Measurements from ENCODE around the gene AVPI1. TPM values are rescaled to one million over a fixed set of nuclear protein-coding genes. Genes with fewer than 3 reads are reported as not detected.

AVPI1 gene
- total RNA-seq, 1 experiment from 2014 or later = 6.5 TPM

GRCh38 chr10:97708976-97709946 lies 22.2 kb upstream of the AVPI1 start:
- Histone ChIP-seq H2BK15ac (ENCODE audit: low read depth, low read length) (no peak overlapping the region), H2BK12ac (ENCODE audit: insufficient read length, low read depth, low read length) (no peak overlapping the region), H3K23ac (ENCODE audit: insufficient read length, low read depth, low read length) (no peak overlapping the region), H4K20me1 (ENCODE audit: control insufficient read depth, insufficient read depth, insufficient read length) (no peaks in the 10 kb centered on the region), H3K27ac (ENCODE audit: insufficient read length, low read depth, low read length) (no peak overlapping the region), H3K4ac (ENCODE audit: low read depth, low read length) (no peak overlapping the region), H3K9me3 (ENCODE audit: control insufficient read depth, low read depth, low read length) (no peaks in the 10 kb centered on the region), H2BK120ac (ENCODE audit: low read depth, low read length, poor library complexity, severe bottlenecking) (no peak overlapping the region), H4K5ac (ENCODE audit: insufficient read length, low read depth, low read length) (no peak overlapping the region), H3K14ac (ENCODE audit: insufficient read depth, low read length) (no peak overlapping the region), H2BK5ac (ENCODE audit: insufficient read length, low read length) (no peak overlapping the region), H3K4me2 (ENCODE audit: insufficient read depth, insufficient read length, low read length) (no peak overlapping the region), H2BK20ac (ENCODE audit: low read depth, low read length, poor library complexity, severe bottlenecking) (no peak overlapping the region), H2AFZ (ENCODE audit: low read length) (no peak overlapping the region), H3K9ac (ENCODE audit: extremely low read depth, insufficient read length, low read length) (no peak overlapping the region), H3K23me2 (ENCODE audit: insufficient read length, low read depth, low read length, poor library complexity, severe bottlenecking) (peaks cover 9% of the 10 kb centered on the region), H3K79me1 (ENCODE audit: insufficient read depth, low read depth, low read length, poor library complexity, severe bottlenecking) (no peaks in the 10 kb centered on the region), H3K27me3 (ENCODE audit: insufficient read depth, low read length) (no peaks in the 10 kb centered on the region), H2AK5ac (ENCODE audit: insufficient read length, low read length) (no peak overlapping the region), H4K91ac (ENCODE audit: insufficient read length, low read depth, low read length) (no peak overlapping the region), H3K4me1 (ENCODE audit: insufficient read depth, low read length) (peaks cover 4% of the 10 kb centered on the region; the same call in 1 of the 2 replicates), H3K56ac (ENCODE audit: insufficient read length, low read depth, low read length) (no peak overlapping the region), H4K8ac (replicated peaks; ENCODE audit: insufficient read length, low read depth, low read length) (no peak overlapping the region), H3T11ph (ENCODE audit: low read length) (no peak overlapping the region), H3K79me2 (ENCODE audit: insufficient read depth, low read length) (no peaks in the 10 kb centered on the region), H3K18ac (ENCODE audit: insufficient read length, low read depth, low read length) (peak overlapping the region; percentile 1)
- peak; percentile 70 for DNase-seq
- TF ChIP-seq CTCF (conservative IDR thresholded peaks at IDR 0.05) = peak; percentile 81
- Mint-ChIP-seq H3K27me3 (ENCODE audit: low read depth) (peaks cover 11% of the 10 kb centered on the region), H3K36me3 (ENCODE audit: insufficient read depth in 1 of 3, low read depth in 3 of 3) (peaks cover 0 to 2% (median 0%) of the 10 kb centered on the region in 3 experiments; a peak in 2 of 7 replicates), H3K4me1 (peaks cover 17 to 21% of the 10 kb centered on the region in 2 experiments), H3K27ac (peak overlapping the region in 1 of 3 experiments; percentile 25; a peak in 1 of 7 replicates), H3K9me3 (no peaks in the 10 kb centered on the region; a peak in 1 of 5 replicates), H3K4me3 (no peak overlapping the region)
- WGBS (ENCODE audit: extremely low coverage, insufficient read length, low lambda C conversion rate) = no CpG with 5 or more reads among the region's 18 CpGs

Measured in H9 (cell line).